H1 (cell line): ENCODE data around the gene MYRIP. TPM values are rescaled to one million over a fixed set of nuclear protein-coding genes. Genes with fewer than 3 reads are reported as not detected.

Source experiments
- CTCF ChIA-PET: fragments of 300-600 bp; sonication (Branson Sonifier 250); formaldehyde crosslinking; loops from one replicate; lab custom pipeline; 2021; ENCODE audit not compliant: partially characterized antibody; lab: Charles Lee
- POLR2A ChIA-PET: fragments of 300-600 bp; sonication (Branson Sonifier 250); formaldehyde crosslinking; loops from one replicate; lab custom pipeline; 2021; ENCODE audit warnings: inconsistent platforms; ENCODE audit not compliant: partially characterized antibody; lab: Charles Lee
- DNase-seq, 2 experiments: peaks; one replicate each; pipeline versions ENCODE4 v3.0.0 to v3.0.0-alpha.2; 2010 to 2022; ENCODE audit warnings: low spot score in 2 of 2, low read depth in 1 of 2, mixed read lengths in 1 of 2
- FAIRE-seq: peaks from 2 replicates; lab custom pipeline; 2011; peaks lifted over from hg19 to GRCh38; lab: Jason Lieb, UNC
- H2AFZ ChIP-seq: 2 replicates; pipeline ENCODE4 v1.8.1; 2012; ENCODE audit warnings: low read length, inconsistent platforms
- H2AK5ac ChIP-seq: 2 replicates; pipeline ENCODE4 v1.6.1; 2013; ENCODE audit warnings: low read depth, low read length
- H2BK120ac ChIP-seq: replicated peaks from 2 replicates; pipeline ENCODE3; 2013; ENCODE audit warnings: low read depth, low read length, inconsistent platforms
- H2BK12ac ChIP-seq: 2 replicates; pipeline ENCODE4 v1.6.1; 2013; ENCODE audit warnings: low read depth, low read length
- H2BK15ac ChIP-seq: 2 replicates; pipeline ENCODE4 v1.6.1; 2013; ENCODE audit warnings: low read length
- H2BK20ac ChIP-seq: 2 replicates; pipeline ENCODE4 v1.6.1; 2013; ENCODE audit warnings: low read length
- H2BK5ac ChIP-seq: 2 replicates; pipeline ENCODE4 v1.6.1; 2013; ENCODE audit warnings: low read depth, low read length
- H3K14ac ChIP-seq: 2 replicates; pipeline ENCODE4 v1.6.1; 2013; ENCODE audit warnings: inconsistent platforms; ENCODE audit not compliant: insufficient read length
- H3K18ac ChIP-seq: 2 replicates; pipeline ENCODE4 v1.6.1; 2013; ENCODE audit warnings: low read length; ENCODE audit errors: extremely low read depth
- H3K23ac ChIP-seq: 2 replicates; pipeline ENCODE4 v1.6.1; 2013; ENCODE audit warnings: inconsistent platforms; ENCODE audit not compliant: insufficient read length
- H3K23me2 ChIP-seq: 2 replicates; pipeline ENCODE4 v1.6.1; 2013; ENCODE audit warnings: low read depth, low read length
- H3K27ac ChIP-seq: 2 replicates; pipeline ENCODE4 v1.6.1; 2011; ENCODE audit warnings: low read depth, low read length, inconsistent platforms
- H3K27me3 ChIP-seq, 4 experiments: replicated peaks in 1 of 4; 1 replicate in 1 of 4; 2 replicates in 3 of 4; pipeline versions ENCODE4 v1.6.1 to v1.8.1; 2011 to 2013; ENCODE audit warnings: low read length in 3 of 4, mild to moderate bottlenecking in 3 of 4, inconsistent platforms in 2 of 4, mixed read lengths in 2 of 4, moderate library complexity in 1 of 4; ENCODE audit not compliant: control insufficient read depth in 3 of 4, insufficient read depth in 3 of 4; ENCODE audit errors: extremely low read depth in 1 of 4
- H3K36me3 ChIP-seq, 4 experiments: 2 replicates each; pipeline versions ENCODE4 v1.6.1 to v1.8.1; 2011 to 2013; ENCODE audit warnings: mild to moderate bottlenecking in 4 of 4, low read length in 3 of 4, moderate library complexity in 2 of 4, control low read depth in 1 of 4, inconsistent platforms in 1 of 4; ENCODE audit not compliant: insufficient read depth in 4 of 4, control insufficient read depth in 2 of 4
- H3K4ac ChIP-seq: replicated peaks from 2 replicates; pipeline ENCODE3; 2013; ENCODE audit warnings: low read length, low read depth, mixed read lengths, inconsistent platforms; ENCODE audit not compliant: insufficient read length
- H3K4me1 ChIP-seq, 4 experiments: replicated peaks in 1 of 4; 1 replicate in 1 of 4; 2 replicates in 3 of 4; pipeline versions ENCODE4 v1.6.1 to v1.8.1; 2011 to 2013; ENCODE audit warnings: low read length in 3 of 4, inconsistent platforms in 2 of 4, mixed read lengths in 1 of 4; ENCODE audit not compliant: insufficient read depth in 4 of 4, control insufficient read depth in 3 of 4
- H3K4me2 ChIP-seq, 2 experiments: 2 replicates each; pipeline versions ENCODE4 v1.6.1 to v1.8.1; 2011 to 2013; ENCODE audit warnings: low read depth in 2 of 2, low read length in 2 of 2, control low read depth in 1 of 2, inconsistent platforms in 1 of 2, mild to moderate bottlenecking in 1 of 2; ENCODE audit not compliant: insufficient read depth in 1 of 2
- H3K4me3 ChIP-seq, 4 experiments: fragments of 200-600, 300-600 bp in 1 of 4; sonication (generic), shearing (Covaris generic), sonication (Bioruptor Twin) in 1 of 4; 2 replicates each; pipeline versions ENCODE4 v1.5.1 to v1.8.1; 2011 to 2016; ENCODE audit warnings: low read length in 4 of 4, low read depth in 3 of 4, control low read depth in 2 of 4, inconsistent platforms in 2 of 4, mild to moderate bottlenecking in 2 of 4, mixed read lengths in 1 of 4, moderate library complexity in 1 of 4; ENCODE audit not compliant: insufficient read depth in 2 of 4; ENCODE audit errors: extremely low read depth in 1 of 4
- H3K56ac ChIP-seq: replicated peaks from 2 replicates; pipeline ENCODE3; 2013; ENCODE audit warnings: low read depth, mild to moderate bottlenecking, mixed read lengths, low read length, inconsistent platforms; ENCODE audit not compliant: insufficient read length
- H3K79me1 ChIP-seq: 2 replicates; pipeline ENCODE4 v1.6.1; 2013; ENCODE audit warnings: low read depth, low read length, control low read depth
- H3K79me2 ChIP-seq, 2 experiments: 2 replicates each; pipeline versions ENCODE4 v1.6.1 to v1.8.1; 2012 to 2013; ENCODE audit warnings: low read length in 2 of 2, mild to moderate bottlenecking in 2 of 2, inconsistent platforms in 1 of 2; ENCODE audit not compliant: insufficient read depth in 2 of 2, control insufficient read depth in 1 of 2
- H3K9ac ChIP-seq, 4 experiments: replicated peaks in 1 of 4; 1 replicate in 1 of 4; 2 replicates in 3 of 4; pipeline versions ENCODE4 v1.6.1 to v1.8.1; 2011 to 2013; ENCODE audit warnings: low read depth in 3 of 4, low read length in 3 of 4, control low read depth in 2 of 4, mild to moderate bottlenecking in 2 of 4, moderate library complexity in 2 of 4, inconsistent platforms in 1 of 4; ENCODE audit errors: extremely low read depth in 1 of 4
- H3K9me3 ChIP-seq, 2 experiments: 2 replicates each; pipeline versions ENCODE4 v1.6.1 to v1.8.1; 2012 to 2013; ENCODE audit warnings: mild to moderate bottlenecking in 2 of 2, moderate library complexity in 2 of 2, control low read depth in 1 of 2, inconsistent platforms in 1 of 2, low read depth in 1 of 2, low read length in 1 of 2, mixed read lengths in 1 of 2; ENCODE audit not compliant: insufficient read depth in 2 of 2
- H4K20me1 ChIP-seq, 2 experiments: replicated peaks in 1 of 2; 2 replicates each; pipeline versions ENCODE3 to v1.8.1; 2011 to 2013; ENCODE audit warnings: inconsistent platforms in 2 of 2, low read length in 2 of 2, mild to moderate bottlenecking in 1 of 2; ENCODE audit not compliant: insufficient read depth in 2 of 2, control insufficient read depth in 1 of 2
- H4K5ac ChIP-seq: 2 replicates; pipeline ENCODE4 v1.6.1; 2013; ENCODE audit warnings: low read length, low read depth, mixed read lengths, inconsistent platforms; ENCODE audit not compliant: insufficient read length
- H4K8ac ChIP-seq: 2 replicates; pipeline ENCODE4 v1.8.0; 2013; ENCODE audit warnings: mild to moderate bottlenecking, moderate library complexity, low read length, inconsistent platforms; ENCODE audit not compliant: insufficient read depth; ENCODE audit errors: extremely low read depth
- H4K91ac ChIP-seq: replicated peaks from 2 replicates; pipeline ENCODE3; 2013; ENCODE audit warnings: low read length, mixed read lengths, inconsistent platforms; ENCODE audit not compliant: insufficient read length
- CEBPB ChIP-seq: IDR thresholded peaks from 2 replicates; pipeline ENCODE4 v1.6.1; 2012; ENCODE audit warnings: low read depth, low read length
- CHD1 ChIP-seq: IDR thresholded peaks from 2 replicates; pipeline ENCODE4 v1.6.1; 2012; ENCODE audit warnings: low read depth, low read length, improper control_type of control experiment
- CHD2 ChIP-seq: IDR thresholded peaks from 2 replicates; pipeline ENCODE4 v1.6.1; 2012; ENCODE audit warnings: low read length, improper control_type of control experiment
- CREB1 ChIP-seq: IDR thresholded peaks from 2 replicates; pipeline ENCODE4 v1.6.1; 2012; ENCODE audit warnings: inconsistent platforms
- EGR1 ChIP-seq: IDR thresholded peaks from 2 replicates; pipeline ENCODE4 v1.6.1; 2011; ENCODE audit warnings: low read depth, low read length, borderline replicate concordance
- HDAC6 ChIP-seq: IDR thresholded peaks from one replicate; pipeline ENCODE4 v1.7.1; 2012; ENCODE audit warnings: low read depth, mild to moderate bottlenecking, inconsistent platforms, low read length, moderate library complexity
- JUN ChIP-seq: IDR thresholded peaks from 2 replicates; pipeline ENCODE4 v1.6.1; 2011; ENCODE audit warnings: low read depth, mild to moderate bottlenecking, improper control_type of control experiment, low read length
- KDM4A ChIP-seq: IDR thresholded peaks from one replicate; pipeline ENCODE4 v1.7.1; 2012; ENCODE audit warnings: low read depth, mild to moderate bottlenecking, moderate library complexity, low read length, inconsistent platforms; ENCODE audit not compliant: severe bottlenecking
- NRF1 ChIP-seq: IDR thresholded peaks from 2 replicates; pipeline ENCODE4 v1.6.1; 2011; ENCODE audit warnings: mild to moderate bottlenecking, low read depth, low read length, improper control_type of control experiment
- POLR2A ChIP-seq, 2 experiments: IDR thresholded peaks; 1 replicate in 1 of 2; 2 replicates in 1 of 2; pipeline ENCODE4 v1.6.1; 2011; ENCODE audit warnings: low read depth in 2 of 2, low read length in 2 of 2, mild to moderate bottlenecking in 2 of 2; ENCODE audit errors: control extremely low read depth in 1 of 2
- POLR2AphosphoS5 ChIP-seq: IDR thresholded peaks from 2 replicates; pipeline ENCODE4 v1.6.1; 2011; ENCODE audit warnings: low read depth, low read length
- RAD21 ChIP-seq, 2 experiments: IDR thresholded peaks in 1 of 2; conservative IDR thresholded peaks in 1 of 2; 2 replicates each; pipeline ENCODE4 v1.6.1; 2011; ENCODE audit warnings: low read depth in 2 of 2, low read length in 2 of 2, improper control_type of control experiment in 1 of 2, inconsistent platforms in 1 of 2, mild to moderate bottlenecking in 1 of 2, moderate library complexity in 1 of 2
- ZNF274 ChIP-seq: IDR thresholded peaks from 2 replicates; pipeline ENCODE4 v1.7.0; 2012; ENCODE audit warnings: low read length, borderline replicate concordance; ENCODE audit errors: extremely low read depth
- WGBS, 2 experiments: shearing (Covaris generic) in 1 of 2; methylation state at CpG; one replicate each; pipeline versions ENCODE4 v1.1.6 to v1.1.7; 2013 to 2015; ENCODE audit warnings: low lambda C conversion rate in 2 of 2, mixed read lengths in 2 of 2, inconsistent platforms in 1 of 2, low coverage in 1 of 2, missing lambda C conversion rate in 1 of 2; ENCODE audit not compliant: insufficient replicate concordance in 2 of 2, insufficient coverage in 1 of 2, insufficient read length in 1 of 2; ENCODE audit errors: extremely low coverage in 1 of 2, missing lambda C conversion rate in 1 of 2; 5-methylcytosine and 5-hydroxymethylcytosine counted together
- polyA plus RNA-seq, 7 experiments: library from polyadenylated mRNA; depleted of rRNA in 3 of 7; stranded (reverse) in 5 of 7; unstranded in 2 of 7; fragments of >200 nt in 5 of 7; fragments of 200-250 nt in 2 of 7; gene quantifications; 1 replicate in 5 of 7; 2 replicates in 1 of 7; 4 replicates in 1 of 7; pipeline versions ENCODE4 v1.2.1 to v1.2.3, GENCODE V29; 2011 to 2013; ENCODE audit warnings: missing spikeins in 2 of 7, mixed read lengths in 2 of 7
- total RNA-seq: library from RNA; stranded (reverse); fragmentation: NEBNext Ultra II Directional; extraction: Animal tissue kit (Norgen Biotek cat#: 25700); gene quantifications from 2 replicates; pipeline ENCODE4 v1.2.1, GENCODE V29; 2021

Gene MYRIP
- total and polyA plus RNA-seq, 2 of the 8 experiments (the other 6 are each of a cell fraction or from before 2014, with no cell fraction given) = 0.54 to 4.3 TPM

DNA sequence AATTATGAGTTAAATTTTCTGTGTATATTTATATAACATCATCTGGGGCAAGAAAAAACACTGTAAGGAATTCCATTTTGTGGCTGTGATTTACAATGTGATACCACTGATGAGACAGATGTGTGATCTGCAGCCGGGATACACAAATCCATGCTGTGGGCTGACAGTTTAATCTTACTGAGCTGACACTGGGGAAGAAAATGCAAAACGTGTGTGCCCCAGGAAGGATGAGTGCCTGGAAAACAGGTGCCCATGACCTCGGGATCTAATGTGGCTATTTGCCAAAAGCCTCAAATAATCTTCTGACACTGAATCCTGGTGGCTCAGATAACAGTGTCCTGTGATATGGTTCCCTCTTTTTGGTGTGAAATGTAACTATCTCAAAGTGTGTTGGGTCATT, 10.5 kb downstream of the MYRIP start:
- no peak for FAIRE-seq

More for the DNA sequence above, 10.5 kb downstream of the MYRIP start:
- H3K27ac ChIP-seq = no peak overlapping the region
- H3K23me2 ChIP-seq = no peaks in the 10 kb centered on the region
- POLR2A ChIA-PET = no interaction called here
- H3K4me1 ChIP-seq = no peaks in the 10 kb centered on the region
- H2AK5ac ChIP-seq = no peak overlapping the region
- no peak overlapping the region for H2BK120ac ChIP-seq
- H4K8ac ChIP-seq = no peak overlapping the region
- WGBS, 2 experiments = 73% methylated on average over 3 of the region's 3 CpGs; no CpG with 5 or more reads in 1 of the 2 experiments
- H2BK15ac ChIP-seq = no peak overlapping the region
- no peak for TF ChIP-seq CHD2
- no peak for TF ChIP-seq HDAC6
- TF ChIP-seq CREB1 = no peak
- no peak for TF ChIP-seq POLR2AphosphoS5
- TF ChIP-seq KDM4A = no peak
- TF ChIP-seq POLR2A (IDR thresholded peaks at IDR 0.05; ENCODE audit: control extremely low read depth in 1 of 2, low read depth in 2 of 2, low read length in 2 of 2) = no peak
- no peak for TF ChIP-seq ZNF274
- no peak for TF ChIP-seq CEBPB
- no peak for TF ChIP-seq NRF1
- no peak for TF ChIP-seq RAD21 (IDR thresholded peaks at IDR 0.05 in 1 of 2, conservative IDR thresholded peaks at IDR 0.05 in 1 of 2; ENCODE audit: low read depth in 2 of 2, low read length in 2 of 2)
- TF ChIP-seq CHD1 = no peak
- no peak for TF ChIP-seq EGR1
- no peak for TF ChIP-seq JUN
- H3K4me2 ChIP-seq = no peak overlapping the region
- H2BK20ac ChIP-seq = no peak overlapping the region
- H3K79me2 ChIP-seq = no peaks in the 10 kb centered on the region
- H3K4me3 ChIP-seq = no peak overlapping the region
- H2BK5ac ChIP-seq = no peak overlapping the region
- no peak overlapping the region for H3K56ac ChIP-seq
- H3K18ac ChIP-seq = no peak overlapping the region
- no peak overlapping the region for H2BK12ac ChIP-seq
- no peak overlapping the region for H3K23ac ChIP-seq
- H3K4ac ChIP-seq = no peak overlapping the region
- H3K27me3 ChIP-seq = no peaks in the 10 kb centered on the region
- H3K14ac ChIP-seq = no peak overlapping the region
- DNase-seq = no peak
- H3K79me1 ChIP-seq = no peaks in the 10 kb centered on the region
- H2AFZ ChIP-seq = no peak overlapping the region
- no peaks in the 10 kb centered on the region for H4K20me1 ChIP-seq
- CTCF ChIA-PET = interaction anchor here (0.6 kb wide), 1 partner anchor 284 kb away, joined by 3 read pairs; no protein-coding TSS in a partner anchor
- no peaks in the 10 kb centered on the region for H3K9me3 ChIP-seq
- no peak overlapping the region for H4K5ac ChIP-seq
- no peaks in the 10 kb centered on the region for H3K36me3 ChIP-seq
- H3K9ac ChIP-seq = no peak overlapping the region
- H4K91ac ChIP-seq = no peak overlapping the region
